Tibial artery (tissue), 4 donors: ENCODE measurements around the gene ATP6V0D1.
A peak's percentile ranks its signal among the peaks of the same experiment; 100 is the strongest.

Source experiments
- DNase-seq, 2 donors: peaks; one replicate each; pipeline ENCODE4 v3.0.0-alpha.2; 2019
- H3K27ac ChIP-seq, 2 donors: fragments of 200-600 bp; sonication (generic) in 1 of 2; 1 replicate in 1 of 2; 2 replicates in 1 of 2; pipeline ENCODE4 v1.5.1; 2018 to 2019; ENCODE audit warnings: mild to moderate bottlenecking in 1 of 2
- H3K27me3 ChIP-seq, 2 donors: fragments of 200-600 bp; sonication (generic) in 1 of 2; one replicate each; pipeline versions ENCODE4 v1.5.1 to v1.6.0; 2016 to 2019
- H3K36me3 ChIP-seq, 3 donors: fragments of 200-600 bp; sonication (generic) in 2 of 3; one replicate each; pipeline ENCODE4 v1.5.1; 2016 to 2019; ENCODE audit warnings: mild to moderate bottlenecking in 2 of 3
- H3K4me1 ChIP-seq, 4 donors: fragments of 200-600 bp; sonication (generic) in 2 of 4; 1 replicate in 3 of 4; 2 replicates in 1 of 4; pipeline ENCODE4 v1.5.1; 2016 to 2019
- H3K4me3 ChIP-seq, 2 donors: fragments of 200-600 bp; sonication (generic) in 1 of 2; 1 replicate in 1 of 2; 2 replicates in 1 of 2; pipeline ENCODE4 v1.5.1; 2018 to 2019; ENCODE audit warnings: mild to moderate bottlenecking in 2 of 2
- H3K9me3 ChIP-seq, 3 donors: fragments of 200-600 bp; sonication (generic) in 1 of 3; one replicate each; pipeline ENCODE4 v1.5.1; 2016 to 2019
- intact Hi-C: fragments of 100-400 bp; cut with DNase I; formaldehyde crosslinking; loops from one replicate; pipeline ENCODE4 v1.15.0; 2023; ENCODE audit warnings: low total_unique reads
- TF ChIP-seq, protein P1 (sequence below), 2 experiments: fragments of 200-600 bp in 1 of 2; fragments of 450-650 bp in 1 of 2; IDR thresholded peaks; one replicate each; pipeline ENCODE4 v1.5.1; 2017 to 2019; ENCODE audit warnings: antibody characterized with exemption in 2 of 2, mild to moderate bottlenecking in 1 of 2, moderate library complexity in 1 of 2

Gene ATP6V0D1

DNA sequence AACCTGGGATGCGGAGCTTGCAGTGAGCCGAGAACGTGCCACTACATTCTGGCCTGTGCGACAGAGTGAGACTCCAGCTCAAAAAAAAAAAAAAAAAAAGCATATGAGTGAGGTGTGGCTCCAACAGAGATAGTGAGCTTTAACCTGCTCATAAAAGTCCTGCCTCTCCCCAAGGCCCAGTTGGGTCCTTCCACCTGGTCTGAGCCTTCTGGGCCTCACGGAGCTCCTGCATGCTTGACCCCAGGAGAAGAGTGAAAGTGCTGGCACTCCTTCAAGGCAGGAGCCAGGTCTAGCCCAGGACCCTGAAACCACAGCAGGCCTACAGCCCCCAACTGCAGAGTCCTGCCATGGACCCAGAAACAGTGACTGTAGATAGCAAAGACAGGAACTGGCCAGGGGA lies 32.4 kb downstream of the ATP6V0D1 start:
- Histone ChIP-seq H3K4me1 (peaks cover 0 to 72% (median 16%) of the 10 kb centered on the region in 4 donors), H3K27ac (no peak overlapping the region), H3K4me3 (no peak overlapping the region)

DNA sequence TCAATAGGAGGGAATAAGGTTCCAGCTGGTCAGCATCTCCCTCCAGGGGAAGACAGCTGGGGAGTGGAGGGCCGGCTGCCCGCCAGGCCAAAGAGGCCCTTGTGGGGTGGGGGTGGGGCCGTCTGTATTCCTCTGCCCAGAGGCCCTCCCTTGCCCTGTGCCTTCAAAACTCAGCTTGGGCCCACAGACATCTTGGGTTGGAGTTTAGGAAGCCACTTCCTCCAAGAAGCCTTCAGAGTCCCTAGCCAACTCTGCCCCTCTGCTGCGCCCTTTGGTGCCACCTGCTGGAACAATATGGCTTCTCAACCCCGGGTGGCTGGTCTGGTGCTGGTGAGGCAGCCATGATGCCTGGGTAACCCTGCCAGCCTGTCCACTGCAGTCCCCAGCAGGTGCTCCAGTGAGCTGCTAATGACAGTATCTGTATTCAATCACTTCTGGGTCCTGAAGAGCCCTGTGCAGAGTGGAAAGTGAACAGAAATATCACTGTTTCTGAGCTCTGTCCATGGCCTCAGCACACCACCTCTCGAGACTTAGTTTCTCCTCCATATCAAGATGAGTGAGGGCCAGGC lies 33.4 kb downstream of the ATP6V0D1 start:
- Histone ChIP-seq H3K9me3 (no peaks in the 10 kb centered on the region), H3K27ac (no peak overlapping the region), H3K36me3 (peaks cover under 1 to 85% (median 35%) of the 10 kb centered on the region in 3 donors), H3K4me1 (peaks cover 0 to 77% (median 20%) of the 10 kb centered on the region in 4 donors), H3K27me3 (no peaks in the 10 kb centered on the region), H3K4me3 (no peak overlapping the region)
- no peak for DNase-seq
- TF ChIP-seq, protein P1, sequence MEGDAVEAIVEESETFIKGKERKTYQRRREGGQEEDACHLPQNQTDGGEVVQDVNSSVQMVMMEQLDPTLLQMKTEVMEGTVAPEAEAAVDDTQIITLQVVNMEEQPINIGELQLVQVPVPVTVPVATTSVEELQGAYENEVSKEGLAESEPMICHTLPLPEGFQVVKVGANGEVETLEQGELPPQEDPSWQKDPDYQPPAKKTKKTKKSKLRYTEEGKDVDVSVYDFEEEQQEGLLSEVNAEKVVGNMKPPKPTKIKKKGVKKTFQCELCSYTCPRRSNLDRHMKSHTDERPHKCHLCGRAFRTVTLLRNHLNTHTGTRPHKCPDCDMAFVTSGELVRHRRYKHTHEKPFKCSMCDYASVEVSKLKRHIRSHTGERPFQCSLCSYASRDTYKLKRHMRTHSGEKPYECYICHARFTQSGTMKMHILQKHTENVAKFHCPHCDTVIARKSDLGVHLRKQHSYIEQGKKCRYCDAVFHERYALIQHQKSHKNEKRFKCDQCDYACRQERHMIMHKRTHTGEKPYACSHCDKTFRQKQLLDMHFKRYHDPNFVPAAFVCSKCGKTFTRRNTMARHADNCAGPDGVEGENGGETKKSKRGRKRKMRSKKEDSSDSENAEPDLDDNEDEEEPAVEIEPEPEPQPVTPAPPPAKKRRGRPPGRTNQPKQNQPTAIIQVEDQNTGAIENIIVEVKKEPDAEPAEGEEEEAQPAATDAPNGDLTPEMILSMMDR (IDR thresholded peaks at IDR 0.05): peak; percentile 13 to 18
- intact Hi-C loops: no loop called here

More for the DNA sequence above, 32.4 kb downstream of the ATP6V0D1 start:
- TF ChIP-seq, protein P1 (IDR thresholded peaks at IDR 0.05): no peak
- DNase-seq: no peak
- intact Hi-C loops: no loop called here
- no peaks in the 10 kb centered on the region for H3K9me3 ChIP-seq
- H3K36me3 ChIP-seq: peaks cover 7 to 85% (median 42%) of the 10 kb centered on the region in 3 donors
- no peaks in the 10 kb centered on the region for H3K27me3 ChIP-seq

DNA sequence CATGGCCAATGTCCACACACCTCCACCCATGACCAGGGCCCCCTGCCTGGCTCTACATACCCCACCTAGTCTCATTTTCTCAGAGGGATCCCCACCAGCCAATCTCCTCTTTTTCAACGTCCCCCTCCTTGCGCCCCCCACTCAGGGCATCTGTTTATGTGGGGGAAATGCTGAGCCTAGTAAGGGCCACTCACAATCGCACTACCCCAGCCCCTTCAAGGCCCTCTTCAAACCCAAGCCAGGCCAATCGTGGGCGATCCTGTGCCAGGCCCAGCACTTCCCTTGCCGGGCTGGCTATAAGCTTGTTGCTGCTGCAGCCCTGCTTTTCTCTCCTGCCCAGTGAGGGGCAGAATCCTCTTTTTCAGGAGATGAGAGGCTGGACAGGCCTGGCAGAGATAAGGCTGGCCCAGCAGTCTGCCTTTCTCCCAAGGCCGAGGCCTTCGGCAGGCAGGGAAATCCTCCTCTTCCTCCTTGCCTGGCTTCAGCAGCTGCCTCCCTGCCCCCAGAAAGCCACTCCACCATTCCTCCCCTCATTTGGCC lies 33.9 kb downstream of the ATP6V0D1 start:
- H3K36me3 ChIP-seq: peaks cover 0 to 81% (median 30%) of the 10 kb centered on the region in 3 donors
- no peaks in the 10 kb centered on the region for H3K9me3 ChIP-seq
- intact Hi-C loops: no loop called here
- no peak overlapping the region for H3K27ac ChIP-seq
- no peak for DNase-seq
- no peaks in the 10 kb centered on the region for H3K27me3 ChIP-seq
- H3K4me1 ChIP-seq: peaks cover 0 to 76% (median 20%) of the 10 kb centered on the region in 4 donors
- no peak overlapping the region for H3K4me3 ChIP-seq
- TF ChIP-seq, protein P1 (IDR thresholded peaks at IDR 0.05): no peak

DNA sequence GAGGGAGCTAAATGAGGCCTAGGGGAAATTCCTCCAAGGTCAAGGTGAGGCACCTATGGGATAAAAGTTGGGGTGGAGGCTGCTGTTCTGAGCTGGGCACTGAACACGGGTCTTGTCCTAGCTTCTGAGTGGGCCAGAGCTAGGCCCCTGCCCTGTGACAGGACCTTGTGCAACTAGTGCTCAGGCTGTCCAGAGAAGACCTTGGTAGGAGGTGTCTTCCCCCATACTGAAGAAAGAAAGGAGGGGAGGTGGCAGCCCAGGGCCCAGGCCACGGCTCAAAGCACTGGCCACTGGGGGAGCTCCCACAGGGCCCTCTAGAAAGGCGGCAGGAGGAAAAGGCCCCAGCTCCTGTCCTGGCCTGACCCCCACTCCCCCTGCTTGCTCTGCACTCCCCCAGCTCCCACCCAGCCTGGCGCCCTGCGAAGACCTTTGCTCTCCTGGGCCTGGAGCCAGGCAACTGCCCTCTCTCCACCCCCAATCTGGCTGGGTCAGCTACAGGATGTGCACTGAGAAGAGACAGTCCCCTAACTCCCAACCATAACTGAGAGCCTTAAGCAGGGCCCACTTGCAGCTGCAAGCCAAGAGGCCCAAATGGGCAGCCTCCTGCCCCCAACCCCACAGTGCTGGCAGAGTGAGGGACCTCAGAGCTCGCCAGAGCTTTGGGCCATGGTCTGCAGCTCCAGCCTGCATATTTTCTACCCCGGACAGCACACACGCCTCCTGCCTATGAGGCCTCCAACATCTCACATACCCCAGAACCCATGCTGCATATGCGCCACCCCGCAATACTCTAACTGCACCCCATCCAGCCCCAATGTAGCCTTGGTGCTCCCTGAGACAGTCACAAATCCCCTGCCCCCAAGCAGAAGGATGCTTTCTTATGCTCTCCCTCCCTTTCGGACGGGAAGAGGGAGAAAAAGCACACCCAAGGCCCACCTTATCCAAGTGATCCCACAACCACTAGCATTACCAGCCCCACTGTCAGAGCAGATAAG lies 34.7 kb downstream of the ATP6V0D1 start:
- intact Hi-C loops: no loop called here
- peaks cover 0 to 73% (median 23%) of the 10 kb centered on the region in 3 donors for H3K36me3 ChIP-seq
- no peak for DNase-seq
- no peak overlapping the region for H3K4me3 ChIP-seq
- TF ChIP-seq, protein P1 (IDR thresholded peaks at IDR 0.05): no peak
- H3K27me3 ChIP-seq: no peaks in the 10 kb centered on the region
- no peaks in the 10 kb centered on the region for H3K9me3 ChIP-seq
- peaks cover 0 to 68% (median 20%) of the 10 kb centered on the region in 4 donors for H3K4me1 ChIP-seq
- no peak overlapping the region for H3K27ac ChIP-seq

DNA sequence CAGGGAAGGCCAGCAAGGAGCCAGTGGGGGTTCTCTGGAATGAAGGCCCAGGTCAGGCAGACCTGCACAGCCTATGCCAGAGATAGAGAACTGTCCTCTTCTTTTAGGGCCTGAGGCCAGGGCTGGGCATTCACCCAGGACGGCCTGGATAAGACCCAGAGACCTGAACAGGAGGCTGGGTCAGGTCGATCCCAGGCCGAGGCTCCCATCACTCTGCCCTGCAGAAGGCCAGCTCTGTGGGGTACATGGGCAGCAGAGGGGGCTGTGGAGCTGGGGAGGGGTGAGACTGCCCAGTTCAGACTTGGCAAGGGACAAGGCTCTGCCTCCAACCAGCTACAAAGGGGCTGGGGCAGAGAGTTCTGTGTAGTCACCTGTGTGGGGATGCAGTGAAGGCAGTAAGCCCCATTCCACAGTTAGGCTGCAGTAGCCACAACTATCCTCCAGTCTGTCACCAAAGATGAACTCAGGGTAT lies 35.5 kb downstream of the ATP6V0D1 start:
- Histone ChIP-seq H3K9me3 (no peaks in the 10 kb centered on the region), H3K4me1 (peaks cover 0 to 61% (median 20%) of the 10 kb centered on the region in 4 donors), H3K27me3 (no peaks in the 10 kb centered on the region), H3K36me3 (peaks cover 0 to 65% (median 16%) of the 10 kb centered on the region in 3 donors), H3K27ac (no peak overlapping the region), H3K4me3 (no peak overlapping the region)
- TF ChIP-seq, protein P1 (IDR thresholded peaks at IDR 0.05): no peak
- DNase-seq: no peak
- intact Hi-C loops: no loop called here
